Kasumi-1 (cell line): Measurements from ENCODE around the gene DNPEP.
"Not testable (repeated sequence)": the region's sequence is repeated elsewhere in the genome, so short reads cannot be mapped to it uniquely, and the experiment has no call there.

Experiments used
- DNase-seq, 2 experiments: peaks; one replicate each; lab custom pipeline; 2025; lab: John Stamatoyannopoulos, UW

The DNPEP gene

DNA sequence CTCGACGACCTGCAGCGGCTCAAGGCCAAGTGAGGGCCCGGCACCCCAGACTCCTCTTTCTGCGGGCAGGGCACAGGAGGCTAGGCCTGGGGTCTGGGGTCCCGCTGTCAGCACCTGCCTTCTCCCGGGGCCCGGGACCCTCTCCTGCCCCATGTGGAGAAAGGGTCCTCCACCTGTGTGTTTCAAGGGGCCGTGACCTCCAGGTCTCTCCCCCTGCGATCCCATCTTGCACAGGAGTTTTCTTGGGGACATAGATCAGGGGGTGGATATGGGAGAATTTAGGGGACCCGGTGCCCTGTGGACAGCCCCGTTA is 31.3 kb upstream of the DNPEP start:
- no peak for DNase-seq

DNA sequence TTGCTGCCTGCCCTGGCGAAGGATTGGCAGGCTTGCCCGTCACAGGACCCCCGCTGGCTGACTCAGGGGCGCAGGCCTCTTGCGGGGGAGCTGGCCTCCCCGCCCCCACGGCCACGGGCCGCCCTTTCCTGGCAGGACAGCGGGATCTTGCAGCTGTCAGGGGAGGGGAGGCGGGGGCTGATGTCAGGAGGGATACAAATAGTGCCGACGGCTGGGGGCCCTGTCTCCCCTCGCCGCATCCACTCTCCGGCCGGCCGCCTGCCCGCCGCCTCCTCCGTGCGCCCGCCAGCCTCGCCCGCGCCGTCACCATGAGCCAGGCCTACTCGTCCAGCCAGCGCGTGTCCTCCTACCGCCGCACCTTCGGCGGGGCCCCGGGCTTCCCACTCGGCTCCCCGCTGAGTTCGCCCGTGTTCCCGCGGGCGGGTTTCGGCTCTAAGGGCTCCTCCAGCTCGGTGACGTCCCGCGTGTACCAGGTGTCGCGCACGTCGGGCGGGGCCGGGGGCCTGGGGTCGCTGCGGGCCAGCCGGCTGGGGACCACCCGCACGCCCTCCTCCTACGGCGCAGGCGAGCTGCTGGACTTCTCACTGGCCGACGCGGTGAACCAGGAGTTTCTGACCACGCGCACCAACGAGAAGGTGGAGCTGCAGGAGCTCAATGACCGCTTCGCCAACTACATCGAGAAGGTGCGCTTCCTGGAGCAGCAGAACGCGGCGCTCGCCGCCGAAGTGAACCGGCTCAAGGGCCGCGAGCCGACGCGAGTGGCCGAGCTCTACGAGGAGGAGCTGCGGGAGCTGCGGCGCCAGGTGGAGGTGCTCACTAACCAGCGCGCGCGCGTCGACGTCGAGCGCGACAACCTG is 30.7 kb upstream of the DNPEP start, which contains the start of gene DES:
DES (plus strand) TSS at position 223 of the 857 bp plus-strand sequence; CDS start at position 309, 86 bp downstream.
- DNase-seq = no peak

DNA sequence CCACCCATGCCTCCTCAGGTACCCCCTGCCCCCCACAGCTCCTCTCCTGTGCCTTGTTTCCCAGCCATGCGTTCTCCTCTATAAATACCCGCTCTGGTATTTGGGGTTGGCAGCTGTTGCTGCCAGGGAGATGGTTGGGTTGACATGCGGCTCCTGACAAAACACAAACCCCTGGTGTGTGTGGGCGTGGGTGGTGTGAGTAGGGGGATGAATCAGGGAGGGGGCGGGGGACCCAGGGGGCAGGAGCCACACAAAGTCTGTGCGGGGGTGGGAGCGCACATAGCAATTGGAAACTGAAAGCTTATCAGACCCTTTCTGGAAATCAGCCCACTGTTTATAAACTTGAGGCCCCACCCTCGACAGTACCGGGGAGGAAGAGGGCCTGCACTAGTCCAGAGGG is 29.7 kb upstream of the DNPEP start:
- no peak for DNase-seq

DNA sequence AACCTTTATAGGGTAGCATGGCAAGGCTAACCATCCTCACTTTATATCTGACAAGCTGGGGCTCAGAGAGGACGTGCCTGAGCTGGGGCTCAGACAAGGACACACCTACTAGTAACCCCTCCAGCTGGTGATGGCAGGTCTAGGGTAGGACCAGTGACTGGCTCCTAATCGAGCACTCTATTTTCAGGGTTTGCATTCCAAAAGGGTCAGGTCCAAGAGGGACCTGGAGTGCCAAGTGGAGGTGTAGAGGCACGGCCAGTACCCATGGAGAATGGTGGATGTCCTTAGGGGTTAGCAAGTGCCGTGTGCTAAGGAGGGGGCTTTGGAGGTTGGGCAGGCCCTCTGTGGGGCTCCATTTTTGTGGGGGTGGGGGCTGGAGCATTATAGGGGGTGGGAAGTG is 29.2 kb upstream of the DNPEP start:
- DNase-seq = no peak

DNA sequence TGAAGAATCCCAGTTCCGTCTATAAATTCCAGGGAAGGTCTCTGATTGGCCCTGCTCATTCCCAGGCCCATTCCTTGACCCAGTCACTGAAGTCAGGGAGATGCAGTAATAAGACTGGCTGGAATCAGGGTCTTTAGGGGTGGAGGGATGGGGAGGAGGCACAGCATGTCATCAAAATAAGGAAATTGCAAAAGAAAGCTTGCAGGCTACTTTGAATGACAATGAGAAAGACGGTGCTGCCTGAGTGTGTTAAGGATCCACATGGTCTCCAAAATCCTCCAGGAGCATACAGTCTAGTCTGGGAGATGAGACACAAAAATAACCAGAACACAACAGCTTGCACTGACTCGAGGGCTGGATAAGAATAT is 28.5 kb upstream of the DNPEP start:
- DNase-seq = no peak

DNA sequence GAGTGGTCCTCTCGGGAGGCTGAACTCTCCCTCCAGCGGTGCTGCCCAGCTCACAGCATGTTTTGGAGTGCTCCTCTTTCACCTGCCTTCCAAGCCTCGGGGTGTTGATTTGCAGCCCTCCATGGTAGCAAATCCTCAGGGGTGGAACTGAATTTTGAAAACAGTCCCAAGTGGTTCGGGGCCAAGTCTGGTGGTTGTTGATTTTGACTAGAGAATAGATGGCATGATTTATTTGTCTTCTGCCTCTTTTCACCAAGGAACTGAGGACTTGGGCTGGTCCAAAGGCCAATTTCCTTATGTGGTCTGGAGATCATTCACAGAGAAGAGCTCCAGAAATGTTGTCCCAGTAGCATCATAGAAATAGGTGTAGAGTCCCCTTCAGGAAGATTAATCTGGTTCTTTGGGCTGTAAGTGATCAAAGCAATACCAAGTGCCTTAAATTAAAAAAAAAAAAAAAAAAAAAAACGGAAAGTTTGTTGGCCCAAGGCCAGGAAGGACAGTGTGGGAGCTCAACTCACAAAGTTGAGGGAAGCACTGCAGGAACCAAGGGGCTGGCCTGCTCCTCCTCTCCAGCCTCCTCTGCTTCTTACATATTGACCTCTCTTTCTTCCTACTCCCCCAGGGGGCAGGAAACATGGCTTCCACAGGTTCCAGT is 28.0 kb upstream of the DNPEP start:
- DNase-seq = no peak

DNA sequence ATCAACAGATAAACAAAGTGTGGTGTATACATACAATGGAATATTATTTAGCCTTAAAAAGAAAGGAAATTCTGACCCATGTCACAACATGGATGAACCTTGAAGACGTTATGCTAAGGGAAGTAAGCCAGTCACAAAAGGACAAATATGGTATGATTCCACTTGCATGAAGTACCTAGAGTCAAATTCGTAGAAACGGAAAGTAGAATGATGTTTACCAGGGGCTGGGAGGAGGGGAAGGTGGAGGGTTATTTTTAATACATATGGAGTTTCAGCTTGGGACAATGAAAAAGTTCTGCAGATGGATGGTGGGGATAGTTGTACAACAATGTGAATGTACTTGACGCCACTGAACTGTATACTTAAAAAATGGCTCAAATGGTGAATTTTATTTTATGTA is 27.1 kb upstream of the DNPEP start:
- no peak for DNase-seq

DNA sequence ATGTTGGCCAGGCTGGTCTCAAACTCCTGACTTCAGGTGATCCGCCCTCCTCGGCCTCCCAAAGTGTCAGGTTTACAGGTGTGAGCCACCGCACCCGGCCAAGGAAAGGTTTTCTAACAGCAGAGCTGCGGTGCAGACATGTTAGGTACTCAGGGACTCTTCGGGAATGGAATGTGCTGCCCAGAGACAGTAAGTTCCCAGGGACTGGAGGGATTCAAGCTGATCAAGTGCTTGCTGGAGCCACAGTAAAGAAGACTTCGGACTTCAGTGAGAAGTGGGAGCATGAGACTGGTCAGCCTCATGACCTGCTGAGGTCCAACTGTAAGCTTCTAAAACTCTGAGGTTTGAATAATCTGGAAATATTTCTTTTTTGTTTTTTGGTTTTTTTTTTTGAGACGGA is 22.7 kb upstream of the DNPEP start:
- no peak for DNase-seq

DNA sequence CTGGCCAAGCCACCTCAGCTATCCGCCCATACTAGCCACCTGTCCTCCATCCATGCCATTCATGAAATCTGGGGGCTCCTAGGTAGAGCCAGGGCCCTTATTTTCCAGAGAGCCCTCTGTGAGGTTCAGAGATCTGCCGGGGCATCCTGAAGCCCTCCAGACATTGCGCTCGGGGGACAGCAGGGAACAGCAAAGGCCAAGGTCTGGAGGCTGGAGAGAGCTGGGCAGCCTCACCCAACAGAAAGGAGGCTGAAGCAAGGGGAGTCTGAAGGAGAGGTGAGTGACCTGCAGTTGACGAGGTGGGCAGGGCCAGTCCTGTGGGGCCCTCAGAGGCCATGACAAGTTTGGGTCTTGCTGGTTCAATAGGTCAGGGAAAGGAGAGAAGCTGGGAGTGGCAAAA is 21.9 kb upstream of the DNPEP start:
- no peak for DNase-seq

DNA sequence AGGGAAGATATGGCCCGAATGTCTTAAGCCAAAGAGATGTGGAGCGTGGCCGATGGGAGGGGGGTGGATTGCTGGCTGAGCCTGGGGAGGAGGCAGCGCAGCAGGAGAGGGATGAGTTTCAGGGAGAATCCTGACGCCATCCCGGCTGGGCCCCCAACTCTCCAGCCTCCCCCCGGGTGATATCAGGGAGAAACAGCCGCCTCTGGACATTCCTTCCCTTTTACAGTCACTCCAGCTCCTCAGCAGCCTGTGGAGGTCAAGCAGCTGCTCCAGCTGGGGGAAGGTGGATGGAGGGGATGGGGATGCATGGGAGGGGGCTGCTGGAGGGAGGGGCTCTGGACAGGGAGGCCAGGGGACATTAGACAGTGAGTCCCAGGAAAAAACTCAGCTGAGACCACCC is 20.9 kb upstream of the DNPEP start:
- no peak for DNase-seq

DNA sequence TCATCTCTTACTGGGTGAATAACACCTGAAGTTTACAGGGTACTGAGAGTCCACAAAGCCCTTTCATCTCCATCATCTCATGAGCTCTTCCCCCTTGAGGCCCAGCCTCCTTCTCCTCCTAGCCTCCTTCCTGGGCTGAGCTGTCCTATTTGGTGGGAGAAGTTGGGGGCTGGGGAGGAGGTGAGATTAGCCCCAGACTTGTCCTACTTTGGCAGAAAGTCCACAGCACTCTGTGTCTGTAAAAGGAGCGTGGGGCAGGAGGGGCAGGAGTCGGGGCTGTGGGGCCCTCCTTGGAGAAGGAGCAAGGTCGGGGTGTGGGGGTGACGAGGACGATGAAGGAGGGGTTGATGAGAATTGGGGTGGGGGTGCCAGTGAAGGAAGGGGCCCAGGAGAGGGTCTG is 20.5 kb upstream of the DNPEP start:
- no peak for DNase-seq

DNA sequence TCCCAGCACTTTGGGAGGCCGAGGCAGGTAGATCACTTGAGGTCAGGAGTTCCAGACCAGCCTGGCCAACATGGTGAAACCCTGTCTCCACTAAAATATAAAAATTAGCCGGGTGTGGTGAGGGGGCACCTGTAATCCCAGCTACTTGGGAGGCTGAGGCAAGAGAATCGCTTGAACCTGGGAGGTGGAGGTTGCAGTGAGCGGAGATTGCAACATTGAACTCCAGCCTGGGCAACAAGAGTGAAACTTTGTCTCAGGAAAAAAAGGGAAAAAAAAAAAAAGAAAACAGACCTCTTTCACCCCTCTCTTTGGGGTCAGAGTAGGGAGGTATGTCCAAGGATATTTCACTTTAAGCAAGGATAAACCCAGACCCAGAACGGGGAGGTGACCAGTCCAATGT is 19.6 kb upstream of the DNPEP start:
- DNase-seq = not testable (repeated sequence)

DNA sequence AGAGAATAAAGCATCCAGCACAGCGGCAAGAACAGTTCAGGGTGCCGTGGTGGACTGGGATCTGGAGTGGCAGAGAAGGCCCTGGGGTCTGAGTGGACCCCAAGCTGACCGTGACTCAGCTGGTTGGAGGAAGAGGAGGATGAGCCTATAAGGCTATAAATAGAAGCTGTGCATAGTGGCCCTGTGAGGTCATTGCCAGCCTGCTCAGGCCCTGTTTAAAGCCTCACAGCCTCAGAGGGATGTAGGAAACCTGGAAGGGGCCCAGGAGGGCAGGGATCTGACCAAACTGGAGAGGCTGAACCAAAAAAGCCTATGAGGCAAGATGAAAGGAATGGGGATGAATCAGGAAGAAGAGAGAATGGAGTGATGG is 19.1 kb upstream of the DNPEP start:
- DNase-seq = no peak

DNA sequence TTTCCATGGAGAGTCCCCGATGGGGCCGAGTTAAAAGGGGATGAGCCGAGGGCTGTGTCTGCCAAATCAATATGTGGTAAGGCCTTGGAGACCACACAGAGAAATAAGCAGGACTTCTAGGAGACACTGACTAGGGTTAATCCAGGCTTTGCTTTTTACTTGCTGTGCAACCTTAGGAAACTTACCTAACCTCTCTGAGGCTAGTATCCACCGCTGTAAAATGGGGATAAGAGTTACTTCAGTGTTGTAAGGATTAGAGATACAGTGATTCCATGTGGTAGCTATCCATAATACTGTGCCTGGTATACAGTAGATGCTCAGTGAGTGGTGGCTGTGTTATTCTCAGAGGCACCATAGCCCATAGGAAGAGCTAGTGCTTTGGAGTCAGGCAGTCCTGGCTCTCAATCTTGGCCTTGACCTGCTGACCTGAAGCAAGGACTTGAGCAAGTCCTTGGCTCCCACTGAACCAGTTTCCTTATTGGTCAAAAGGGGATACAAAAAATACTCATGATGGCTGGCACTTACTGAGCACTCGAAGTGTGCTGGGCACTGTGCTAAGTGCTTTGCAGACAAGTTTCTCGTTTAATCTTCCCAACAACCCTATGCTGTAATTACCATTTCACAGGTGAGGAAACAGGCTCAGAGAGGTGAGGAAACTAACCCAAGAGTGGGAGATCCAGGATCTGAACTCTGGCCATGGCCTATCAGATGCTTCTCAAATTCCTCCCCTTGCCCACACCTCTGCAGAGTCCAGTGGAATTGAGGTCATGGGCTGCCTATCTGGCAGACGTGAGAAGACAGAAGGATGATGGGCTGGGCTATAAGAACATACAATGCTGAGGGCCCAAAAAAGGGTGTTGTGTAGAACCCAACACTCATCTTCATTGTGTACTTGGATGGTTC is 18.5 kb upstream of the DNPEP start:
- no peak for DNase-seq

DNA sequence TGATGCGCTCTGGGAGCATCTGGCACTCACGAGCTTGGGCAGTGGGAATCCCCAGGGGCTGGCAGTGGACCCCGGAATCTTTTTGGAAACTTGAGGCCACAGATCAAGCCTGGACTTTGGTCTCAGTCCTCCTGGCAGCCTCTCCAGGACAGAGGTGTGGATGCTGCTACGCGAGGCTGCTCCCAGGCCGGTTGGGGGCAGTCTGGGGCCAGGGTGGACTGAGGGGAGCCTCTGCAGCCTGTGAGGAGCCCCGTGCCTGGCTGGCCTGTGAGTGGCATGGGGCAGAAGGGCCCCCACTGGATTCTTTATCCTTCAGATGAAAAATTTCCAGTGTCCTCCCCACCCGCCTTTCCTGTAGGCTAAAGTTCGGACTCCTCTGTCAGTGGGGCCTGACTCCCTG is 17.7 kb upstream of the DNPEP start:
- DNase-seq = no peak

DNA sequence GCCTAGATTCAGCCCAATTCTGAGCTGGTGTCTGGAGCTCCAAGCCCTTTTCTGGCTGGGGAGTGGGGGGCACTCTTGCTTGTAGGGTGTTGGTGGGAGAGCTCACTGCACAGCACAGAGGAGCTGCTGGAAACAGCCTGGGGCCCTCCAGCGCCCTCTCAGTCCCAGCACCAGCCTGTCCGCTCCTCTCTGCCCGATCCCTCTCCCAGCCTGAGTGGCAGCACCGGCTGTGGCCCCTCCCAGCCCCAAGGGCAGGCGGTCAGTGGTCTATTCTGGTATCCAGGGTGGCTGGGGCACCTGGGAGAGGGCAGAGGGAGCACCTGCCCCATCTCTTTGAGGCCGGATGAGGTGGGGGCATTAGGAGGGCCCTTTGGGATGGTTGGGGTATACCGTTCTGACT is 17.2 kb upstream of the DNPEP start:
- DNase-seq = no peak

DNA sequence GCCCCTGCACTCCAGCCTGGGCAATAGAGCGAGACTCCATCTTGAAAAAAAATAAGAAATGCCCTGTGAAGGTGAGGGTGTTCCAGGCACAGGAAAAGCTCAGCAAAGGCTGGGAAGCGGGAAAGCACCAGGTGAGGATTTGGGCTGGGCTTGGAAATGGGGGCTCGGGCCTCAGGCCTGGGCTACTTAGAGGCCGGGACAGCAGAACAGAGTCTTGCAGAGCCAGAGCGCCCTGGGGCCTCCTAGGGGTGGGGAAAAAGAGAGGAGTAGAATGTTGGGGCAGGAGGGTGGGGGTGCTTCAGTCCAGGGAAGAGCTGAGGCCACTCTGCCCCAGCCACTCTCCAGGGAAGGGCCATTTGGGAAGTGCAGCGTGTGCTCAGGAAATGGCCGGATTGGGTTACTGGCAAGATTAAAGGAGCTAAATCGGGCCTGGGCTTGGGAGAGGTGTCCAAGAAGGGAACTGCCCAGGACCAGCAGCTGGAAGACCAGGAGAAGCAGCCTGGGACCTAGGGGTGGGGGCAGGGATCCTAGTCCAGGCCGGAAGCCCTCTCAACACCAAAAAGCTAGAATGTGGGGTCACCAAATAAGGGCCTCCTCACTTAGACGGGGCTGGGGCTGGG is 16.7 kb upstream of the DNPEP start:
- DNase-seq = no peak

DNA sequence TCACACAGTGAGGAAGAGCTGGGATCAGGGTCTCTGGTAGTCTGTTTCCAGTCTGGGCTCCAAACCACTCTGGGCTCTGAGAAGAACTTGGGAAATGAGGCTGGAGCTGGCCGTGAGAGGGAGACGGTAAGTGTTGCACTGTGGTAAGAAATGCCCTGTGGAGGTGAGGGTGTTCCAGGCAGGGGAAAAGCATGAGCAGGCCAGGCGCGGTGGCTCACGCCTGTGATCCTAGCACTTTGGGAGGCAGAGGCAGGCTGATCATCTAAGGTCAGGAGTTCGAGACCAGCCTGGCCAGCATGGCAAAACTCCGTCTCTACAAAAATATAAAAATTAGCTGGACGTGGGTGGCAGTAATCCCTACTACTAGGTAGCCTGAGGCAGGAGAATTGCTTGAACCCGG is 16.1 kb upstream of the DNPEP start:
- DNase-seq = no peak

DNA sequence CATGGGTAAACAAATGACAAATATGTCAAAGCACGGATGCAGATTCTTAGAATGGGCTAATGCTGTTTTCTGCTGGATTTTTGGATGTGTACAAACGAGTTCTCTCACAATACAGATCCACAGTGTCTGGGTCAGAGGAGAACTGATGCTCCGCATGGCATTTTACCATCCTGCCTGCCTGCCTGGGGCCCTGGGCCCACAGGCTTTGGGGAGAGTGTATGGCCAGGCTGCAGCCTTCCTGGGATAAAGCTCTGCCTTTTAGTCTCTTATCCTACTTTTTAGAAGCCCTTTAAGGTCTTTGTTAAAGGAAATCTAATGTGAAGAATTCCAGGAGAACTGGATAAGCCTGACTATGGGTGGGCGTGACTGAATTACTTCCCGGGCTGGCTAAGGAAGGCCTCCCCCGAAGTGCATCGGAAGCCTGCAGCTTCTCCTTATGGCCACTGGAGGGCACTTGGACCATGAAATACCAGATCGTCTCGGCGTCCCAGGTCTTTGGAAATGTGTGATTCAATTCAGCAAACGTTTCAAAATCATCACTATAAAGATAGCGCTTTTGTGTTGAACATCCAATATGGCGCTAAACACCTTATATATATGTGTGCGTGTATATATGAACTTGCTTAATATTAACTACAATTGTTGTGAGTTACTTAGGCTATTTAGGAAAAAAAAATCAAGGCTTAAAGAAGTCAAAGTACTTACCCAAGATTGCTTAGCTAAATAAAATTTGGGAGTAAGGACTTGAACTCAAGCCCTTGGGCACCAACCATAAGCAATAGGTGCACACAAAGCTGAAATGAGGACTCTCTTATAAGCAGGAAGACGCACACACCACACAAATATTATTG is 15.2 kb upstream of the DNPEP start:
- peak; percentile 37 to 46 for DNase-seq

DNA sequence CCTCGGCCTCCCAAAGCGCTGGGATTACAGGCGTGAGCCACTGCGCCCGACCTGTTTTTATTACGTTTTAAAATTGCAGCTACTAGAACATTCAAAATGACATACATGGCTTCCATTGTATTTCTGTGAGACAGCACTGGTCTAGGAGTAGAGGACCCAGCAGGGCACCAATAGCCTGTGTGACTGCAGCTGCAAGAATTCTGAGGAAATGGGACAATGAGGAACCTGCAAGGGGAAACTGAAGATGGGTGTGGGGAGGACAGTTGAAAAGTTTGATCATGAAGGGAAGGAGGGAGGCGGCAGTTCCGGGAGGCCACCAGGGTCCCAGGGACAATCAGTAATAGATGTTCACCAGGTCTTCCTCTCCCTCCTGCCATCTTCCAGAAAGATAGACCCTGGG is 13.9 kb upstream of the DNPEP start:
- no peak for DNase-seq

DNA sequence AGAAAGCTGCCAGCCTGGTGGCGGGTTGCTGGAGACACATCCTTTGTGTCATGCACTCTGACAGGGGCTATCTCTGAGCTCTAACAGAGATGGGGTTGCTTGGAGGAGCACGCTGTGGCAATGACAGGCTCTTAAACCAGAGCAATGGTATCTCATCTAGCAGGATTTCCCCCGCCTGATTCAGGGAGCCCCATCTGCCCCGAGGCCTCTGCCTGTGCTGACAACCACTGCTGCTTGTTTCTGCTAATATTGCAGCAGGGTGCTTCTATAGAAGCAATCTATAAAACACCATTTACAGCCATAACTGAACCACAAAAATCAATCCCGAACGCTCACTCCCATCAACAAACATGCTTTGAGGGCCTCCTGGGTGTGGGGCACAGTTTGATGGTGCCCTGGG is 12.8 kb upstream of the DNPEP start:
- no peak for DNase-seq
